MM.1S (cell line): ENCODE data around the gene CCDC195.

Experiments
- CTCF ChIP-seq: fragments of 300-600 bp; sonication (generic); IDR thresholded peaks from 2 replicates; pipeline ENCODE4 v1.5.1; 2016; ENCODE audit warnings: antibody characterized with exemption, low read length, mixed read lengths
- EZH2phosphoT487 ChIP-seq: fragments of 300-600 bp; sonication (generic); IDR thresholded peaks from 2 replicates; pipeline ENCODE4 v1.6.1; 2018; ENCODE audit warnings: antibody characterized with exemption, low read length

DNA sequence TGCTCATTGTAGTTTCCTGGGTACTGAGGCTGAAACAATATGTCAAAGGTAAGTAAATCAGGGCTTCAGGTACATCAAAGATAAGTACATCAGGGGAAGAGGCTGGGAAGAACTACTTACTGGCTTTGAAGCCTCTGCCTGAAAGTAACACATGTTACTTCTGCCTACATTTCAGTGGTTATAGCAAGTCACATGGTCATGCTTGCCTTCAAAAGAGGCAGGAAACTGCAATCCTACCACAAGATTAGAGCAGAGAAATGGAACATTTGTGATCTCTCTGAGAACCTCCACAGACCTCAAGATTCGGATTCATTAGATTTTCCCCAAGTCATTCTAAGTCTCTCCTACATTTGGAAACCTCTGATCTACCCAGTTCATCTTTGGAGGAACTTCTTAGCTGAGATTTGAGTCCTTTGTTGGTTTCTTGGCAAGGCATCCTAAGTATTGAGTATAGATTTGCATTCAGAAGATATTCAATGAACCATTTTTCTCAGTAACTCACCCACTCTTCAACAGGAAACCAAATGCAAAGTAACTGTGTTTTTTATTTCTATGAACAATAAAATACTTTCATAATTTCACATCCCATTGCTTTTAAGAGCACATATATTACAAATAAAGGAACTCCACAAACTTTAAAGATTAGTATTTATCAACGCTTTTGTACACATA is 48.5 kb upstream of the CCDC195 start:
- TF ChIP-seq CTCF, result no peak
- no peak for TF ChIP-seq EZH2phosphoT487
